Activated CD8-positive, alpha-beta memory T cell treated with anti-CD3 and anti-CD28 coated beads for 36 hours (primary cell): ENCODE results near the gene EPS8L2. TPM values are rescaled to one million over a fixed set of nuclear protein-coding genes. Genes with fewer than 3 reads are reported as not detected.

Experiments
- CTCF ChIA-PET: fragments of 350-600 bp; sonication (Branson Sonifier 250); formaldehyde crosslinking; loops from one replicate; lab custom pipeline; 2021; ENCODE audit warnings: antibody characterized with exemption; lab: Charles Lee
- POLR2A ChIA-PET: fragments of 350-600 bp; sonication (Branson Sonifier 250); formaldehyde crosslinking; loops from one replicate; lab custom pipeline; 2021; ENCODE audit warnings: antibody characterized with exemption; lab: Charles Lee
- total RNA-seq, 2 experiments: library from RNA; stranded (reverse); gene quantifications; one replicate each; pipeline ENCODE4 v1.2.3, GENCODE V29; 2021

EPS8L2 gene
- total RNA-seq, 2 experiments from 2014 or later = 12.6 to 14.3 TPM

DNA sequence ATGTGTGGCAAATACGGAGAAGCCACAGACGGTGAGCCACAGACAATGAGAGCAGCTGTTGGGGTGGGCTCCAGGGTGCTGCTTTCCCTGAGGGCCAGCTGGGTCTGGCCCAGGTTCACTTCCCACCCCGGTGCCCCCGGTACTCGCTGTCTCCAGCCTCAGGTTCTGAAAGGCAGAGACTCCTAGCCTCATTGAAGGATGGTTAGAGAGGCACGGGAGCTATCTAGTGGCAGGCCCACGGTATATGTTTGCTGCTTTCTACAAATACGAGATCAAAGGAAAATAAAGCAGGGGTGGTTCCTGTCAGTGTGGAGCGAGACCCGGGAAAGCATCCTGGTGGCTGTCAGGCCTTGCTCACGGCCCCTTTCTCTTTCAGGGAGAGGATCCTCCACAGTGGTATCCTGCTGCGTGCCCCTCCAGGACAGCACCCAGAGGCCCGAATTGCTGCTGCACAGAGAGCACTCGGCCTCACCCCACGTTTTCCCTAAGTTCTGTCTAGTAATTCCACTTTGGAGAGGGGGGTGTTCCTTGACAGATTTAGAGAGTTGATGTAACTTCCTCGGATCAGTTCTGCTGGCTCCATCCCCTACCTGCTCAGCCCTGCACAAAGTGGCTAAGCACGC lies 7.4 kb upstream of the EPS8L2 start:
- CTCF ChIA-PET = interaction anchor here (5.5 kb wide), 1 partner anchor 26 kb away, joined by 56 read pairs; no protein-coding TSS in a partner anchor
- POLR2A ChIA-PET = no interaction called here

DNA sequence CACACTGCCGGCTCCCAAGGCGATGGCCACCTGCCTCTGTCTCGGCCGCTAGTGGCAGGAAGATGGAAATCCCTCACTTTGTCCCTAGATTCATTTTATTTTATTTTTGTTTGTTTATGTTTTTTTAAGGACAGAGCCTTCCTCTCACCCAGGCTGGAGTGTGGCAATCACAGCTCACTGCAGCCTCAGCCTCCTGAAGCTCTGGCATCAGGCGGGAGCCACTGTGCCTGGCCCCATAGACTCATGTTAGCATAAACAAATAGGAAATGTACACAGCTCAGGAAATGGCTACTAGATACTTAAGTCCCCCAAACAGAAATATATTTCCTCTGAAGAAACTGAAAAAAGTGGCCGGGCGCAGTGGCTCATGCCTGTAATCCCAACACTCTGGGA lies 6.9 kb upstream of the EPS8L2 start:
- CTCF ChIA-PET = interaction anchor here (1.3 kb wide), 1 partner anchor 39 kb away, joined by 5 read pairs; no protein-coding TSS in a partner anchor
- POLR2A ChIA-PET = interaction anchor here (0.5 kb wide), 1 partner anchor 85 kb away, joined by 3 read pairs; no protein-coding TSS in a partner anchor

DNA sequence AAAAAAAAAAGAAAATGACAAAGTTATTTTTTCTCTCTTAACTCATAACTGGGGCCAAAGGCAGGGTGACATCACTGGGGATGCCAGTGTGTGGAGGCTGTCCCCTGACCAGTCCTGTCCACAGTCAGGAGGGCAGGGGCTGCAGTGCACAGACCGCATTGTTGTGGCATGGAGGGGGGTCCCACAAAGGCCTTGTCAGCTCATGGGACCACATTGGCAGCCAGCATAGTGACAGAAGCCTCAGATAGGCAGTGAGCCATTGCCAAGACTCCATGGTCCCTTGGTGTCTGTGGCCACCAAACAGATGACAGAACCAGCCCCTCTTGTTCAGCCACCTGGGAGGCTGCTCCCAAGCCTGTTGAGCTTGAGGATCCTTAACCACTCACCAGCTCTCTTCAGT lies 6.3 kb upstream of the EPS8L2 start:
- ChIA-PET CTCF (interaction anchor here (1.3 kb wide), 1 partner anchor 38 kb away, joined by 5 read pairs; no protein-coding TSS in a partner anchor), POLR2A (interaction anchor here (0.5 kb wide), 1 partner anchor 84 kb away, joined by 3 read pairs; no protein-coding TSS in a partner anchor)

DNA sequence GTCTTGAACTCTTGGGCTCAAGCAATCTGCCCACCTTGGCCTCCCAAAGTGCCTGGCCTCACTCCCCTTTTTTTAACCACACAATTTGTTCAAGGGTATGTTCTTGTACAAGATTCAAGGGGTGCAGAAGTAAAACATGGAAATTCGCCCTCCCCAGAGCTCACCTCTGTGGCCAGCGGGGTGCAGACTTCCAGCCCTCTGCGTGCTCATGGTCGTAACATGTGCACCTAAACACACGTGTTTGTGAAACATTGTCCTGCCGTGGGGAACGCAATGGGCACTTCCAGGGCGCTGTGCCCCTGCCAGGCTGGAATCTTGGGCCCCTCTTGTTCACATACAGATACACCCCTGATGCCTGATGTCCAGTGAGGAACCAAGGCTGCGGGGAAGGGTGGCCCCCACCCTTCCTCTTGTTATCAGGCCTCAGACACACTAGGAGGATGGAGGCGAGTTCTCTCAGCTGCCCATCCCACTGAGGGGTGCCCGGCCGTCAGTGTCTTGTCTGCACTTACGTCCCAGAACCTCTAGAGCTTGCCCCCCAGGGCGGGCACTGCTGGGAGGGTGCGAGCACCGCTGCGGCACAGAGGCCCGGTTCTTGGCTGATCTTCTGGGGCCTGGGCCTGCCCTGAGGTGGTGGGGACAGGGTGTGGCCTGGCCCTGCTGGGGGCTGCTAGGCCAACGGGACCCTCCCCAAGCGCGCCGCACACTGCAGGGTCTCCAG lies 4.1 kb upstream of the EPS8L2 start:
- ChIA-PET POLR2A (no interaction called here), CTCF (interaction anchor here (1.4 kb wide), 1 partner anchor 22 kb away, joined by 4 read pairs; no protein-coding TSS in a partner anchor)

DNA sequence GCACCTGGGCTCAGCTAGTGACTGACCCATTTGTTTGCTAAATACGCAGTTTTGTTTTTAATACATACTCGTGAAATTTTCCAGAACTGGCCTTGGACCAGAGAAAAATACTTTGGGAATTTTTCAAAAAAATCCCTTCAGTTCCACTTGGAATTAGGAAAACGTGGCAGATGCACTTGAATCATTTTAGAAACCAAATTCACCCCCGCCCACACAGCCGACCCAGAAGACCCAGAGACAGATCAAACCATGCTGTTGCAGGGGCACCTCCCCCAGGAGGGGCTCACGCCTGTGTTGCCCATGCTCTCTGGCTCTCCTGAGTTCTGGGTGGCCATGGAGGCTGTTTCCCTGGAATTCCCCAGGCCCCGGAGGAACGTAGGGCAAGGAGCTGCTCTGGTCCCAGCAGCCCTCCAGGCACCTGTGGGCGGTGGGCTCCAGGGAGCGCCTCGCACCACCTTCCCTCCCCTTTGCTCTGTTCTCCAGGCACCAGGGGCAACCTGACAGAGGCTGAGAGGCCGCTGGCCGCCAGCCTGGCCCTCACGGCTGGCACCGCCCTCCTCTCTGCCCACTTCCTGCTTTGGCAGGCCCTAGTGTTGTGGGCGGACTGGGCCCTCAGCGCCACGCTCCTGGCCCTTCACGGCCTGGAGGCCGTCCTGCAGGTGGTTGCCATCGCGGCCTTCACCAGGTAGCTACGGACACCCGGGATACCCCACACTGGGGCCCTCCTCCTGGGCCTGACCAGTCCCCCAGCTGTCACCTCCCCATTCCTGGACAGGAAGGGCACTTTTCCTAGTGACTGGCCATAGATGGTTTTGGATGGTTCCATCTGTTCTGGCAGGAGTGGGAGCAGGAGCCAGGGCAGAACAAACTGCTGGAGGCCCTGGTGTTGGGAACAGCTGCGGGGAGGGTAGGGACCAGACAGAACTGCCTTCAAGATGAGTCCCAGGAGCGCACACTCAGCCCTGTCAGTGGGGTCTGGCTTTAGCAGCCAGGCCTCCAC lies 3.3 kb upstream of the EPS8L2 start:
- POLR2A ChIA-PET = no interaction called here
- CTCF ChIA-PET = interaction anchor here (1.4 kb wide), 1 partner anchor 22 kb away, joined by 4 read pairs; no protein-coding TSS in a partner anchor

DNA sequence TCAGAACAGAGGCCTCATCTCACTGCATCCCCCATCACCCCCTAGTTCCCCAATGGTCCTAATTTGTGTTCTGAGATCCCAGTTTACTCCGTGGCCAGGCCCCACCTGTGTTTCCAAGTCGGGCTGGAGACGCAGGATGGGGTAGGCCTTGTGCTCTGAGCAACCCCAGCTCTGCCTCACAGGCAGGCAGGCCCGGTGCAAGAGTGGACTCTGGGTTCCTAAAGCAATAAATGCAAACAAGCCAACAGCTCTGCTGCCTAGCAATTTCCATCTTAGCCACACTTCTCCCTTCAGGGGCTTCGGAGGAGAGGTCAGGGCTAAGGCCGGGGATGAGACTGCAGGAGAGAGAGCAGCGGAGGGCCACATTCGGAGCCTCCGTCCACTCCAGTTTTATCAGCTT lies 2.5 kb upstream of the EPS8L2 start:
- ChIA-PET POLR2A (no interaction called here), CTCF (interaction anchor here (1.7 kb wide), 1 partner anchor 17 kb away, joined by 4 read pairs; no protein-coding TSS in a partner anchor)

DNA sequence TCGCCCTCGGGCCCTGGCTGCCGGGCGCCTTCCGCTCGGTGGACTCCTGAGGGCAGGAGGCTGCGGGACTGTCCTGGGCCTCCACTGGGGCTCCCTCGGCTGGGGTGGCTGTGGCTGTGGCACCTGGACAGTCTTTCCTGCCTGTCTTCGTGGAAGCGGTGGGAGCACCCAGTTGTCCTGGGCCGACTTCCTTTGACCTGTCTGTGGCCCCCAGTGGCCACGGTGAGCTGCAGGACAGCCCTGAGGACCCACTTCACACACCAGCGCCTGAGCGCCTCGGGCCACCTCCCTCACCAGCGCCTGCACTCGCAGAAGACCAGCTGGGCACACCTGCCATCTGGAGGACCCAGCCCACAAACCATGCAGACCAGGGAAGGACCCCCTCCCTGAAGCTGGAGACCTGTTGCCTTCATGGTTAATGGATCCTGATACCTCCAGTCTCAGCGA lies 1.8 kb upstream of the EPS8L2 start:
- ChIA-PET POLR2A (interaction anchor here (0.9 kb wide), 1 partner anchor 9 kb away, joined by 7 read pairs; the partner anchor contains the start of gene TMEM80), CTCF (interaction anchor here (1.0 to 1.7 kb wide), 2 partner anchors 9 to 16 kb away, joined by 3 to 4 read pairs; partner anchors contain the start of gene TMEM80)

DNA sequence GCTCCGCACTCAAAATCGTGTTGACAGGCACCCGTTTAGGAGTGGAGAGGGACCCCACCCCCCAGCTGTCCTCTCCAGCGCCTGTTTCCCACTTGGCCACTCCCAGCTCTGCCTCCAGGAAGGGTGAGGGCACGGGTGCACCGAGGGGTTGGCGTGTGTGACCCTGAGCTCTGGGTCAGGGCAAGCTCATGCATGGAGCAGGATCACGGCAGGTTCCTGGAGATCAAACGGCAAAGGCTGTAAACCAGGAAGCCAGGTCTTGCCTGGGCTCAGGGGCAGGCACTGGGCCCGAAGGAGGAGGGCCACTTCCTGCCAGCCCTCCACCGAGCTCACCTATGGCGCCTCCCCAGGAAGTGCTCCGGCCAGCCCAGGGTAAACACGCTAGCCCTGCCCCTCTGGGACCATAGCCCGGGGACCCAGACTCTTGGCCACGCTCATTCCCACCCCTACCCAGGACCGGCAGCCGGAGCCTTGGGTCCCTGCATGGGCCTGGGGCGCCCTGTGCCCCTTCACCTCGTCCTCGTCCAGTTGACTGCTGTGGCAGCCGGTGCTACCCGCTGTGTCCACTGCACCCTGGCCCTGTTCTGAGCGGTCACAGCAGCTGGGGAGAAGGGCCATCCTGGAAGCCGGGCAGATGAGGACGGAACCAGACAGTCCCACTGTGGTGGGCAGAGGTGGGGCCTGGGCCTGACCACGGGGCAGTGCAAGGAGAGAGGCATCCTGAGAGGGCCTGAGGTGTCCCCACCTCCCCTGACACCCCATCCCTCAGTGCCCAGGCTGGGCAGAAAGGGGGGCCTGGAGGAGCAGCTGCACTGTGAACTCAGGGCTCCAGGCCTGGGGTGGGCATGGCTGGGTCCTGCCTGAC lies 1.0 kb upstream of the EPS8L2 start:
- POLR2A ChIA-PET = interaction anchor here (0.5 to 0.9 kb wide), 2 partner anchors 9 to 128 kb away, joined by 7 to 9 read pairs; partner anchors contain the start of gene TMEM80
- CTCF ChIA-PET = interaction anchor here (1.0 to 1.7 kb wide), 2 partner anchors 9 to 15 kb away, joined by 3 to 4 read pairs; partner anchors contain the start of gene TMEM80

DNA sequence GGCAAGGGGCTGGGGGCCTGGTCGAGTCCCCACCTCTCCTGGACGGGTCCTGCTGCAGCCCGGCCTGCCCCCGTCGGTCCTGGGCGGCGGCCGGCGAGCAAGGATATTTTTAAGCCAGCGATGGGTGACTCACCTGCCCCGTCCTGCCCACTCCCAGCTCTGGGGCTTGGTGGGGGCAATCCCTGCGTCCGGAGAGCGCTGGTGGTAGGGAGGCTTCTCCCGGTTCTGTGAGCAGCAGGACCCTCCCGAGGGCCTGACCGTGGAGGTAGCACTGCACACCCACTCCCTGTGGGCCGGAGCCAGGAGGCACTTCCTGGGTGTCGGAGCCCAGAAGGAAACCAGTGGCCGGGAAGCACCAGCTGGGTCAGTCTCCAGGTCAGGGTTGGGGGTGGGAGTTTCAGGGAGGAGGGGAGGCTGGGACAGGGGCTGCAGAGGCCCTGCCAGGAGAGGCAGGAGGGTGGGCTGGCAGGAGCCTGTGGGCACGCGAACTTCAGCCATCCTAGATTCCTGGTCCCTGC lies 467 bp downstream of the EPS8L2 start:
- POLR2A ChIA-PET = interaction anchor here (1.6 kb wide), 1 partner anchor 20 kb away, joined by 4 read pairs; no protein-coding TSS in a partner anchor
- CTCF ChIA-PET = interaction anchor here (1.1 to 1.5 kb wide), 2 partner anchors 9 to 17 kb away, joined by 3 to 7 read pairs; no protein-coding TSS in a partner anchor

DNA sequence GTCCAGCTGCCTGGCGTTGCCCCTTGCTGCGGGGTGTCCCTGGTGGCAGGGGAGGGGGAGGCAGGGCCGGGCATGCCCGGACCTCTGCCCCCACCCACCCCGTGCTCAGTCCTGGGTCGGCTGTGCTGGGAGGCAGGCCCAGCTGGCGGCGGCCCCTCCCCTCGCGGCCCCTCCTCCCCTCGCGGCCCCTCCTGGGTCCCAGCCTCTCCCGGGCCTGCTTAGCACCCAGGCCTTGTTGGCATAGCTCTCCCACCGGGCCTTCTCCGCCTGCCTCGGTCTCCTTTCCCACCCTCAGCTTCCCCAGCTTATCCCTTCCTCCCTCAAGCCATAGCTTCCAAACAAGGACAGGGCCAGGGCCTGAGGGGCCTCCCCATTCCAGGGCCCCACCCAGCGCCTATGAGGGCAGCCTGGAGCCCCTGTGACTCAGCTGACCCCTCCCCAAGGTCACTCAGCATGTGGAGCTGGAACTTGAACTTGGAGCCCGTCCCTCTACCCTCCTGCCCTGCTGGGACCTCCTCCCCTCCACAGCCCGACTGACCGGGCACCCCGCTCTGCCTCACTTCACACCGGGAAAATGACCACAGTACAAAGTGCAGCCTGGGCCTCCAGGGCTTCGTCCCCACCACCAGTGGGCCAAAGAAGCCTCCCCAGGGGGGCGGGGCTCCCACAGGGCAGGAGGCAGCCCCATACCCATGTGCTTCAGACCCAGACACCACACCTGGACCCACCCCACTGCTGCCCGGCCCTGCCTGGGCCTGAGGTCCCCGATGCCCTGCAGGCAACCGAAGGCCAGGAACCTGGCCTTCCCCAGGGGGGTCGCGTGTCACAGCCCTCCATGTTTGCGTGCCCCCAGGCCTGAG lies 1.2 kb downstream of the EPS8L2 start:
- POLR2A ChIA-PET = interaction anchor here (1.6 kb wide), 1 partner anchor 19 kb away, joined by 4 read pairs; no protein-coding TSS in a partner anchor
- CTCF ChIA-PET = interaction anchor here (1.1 to 1.5 kb wide), 2 partner anchors 10 to 16 kb away, joined by 3 to 7 read pairs; no protein-coding TSS in a partner anchor

DNA sequence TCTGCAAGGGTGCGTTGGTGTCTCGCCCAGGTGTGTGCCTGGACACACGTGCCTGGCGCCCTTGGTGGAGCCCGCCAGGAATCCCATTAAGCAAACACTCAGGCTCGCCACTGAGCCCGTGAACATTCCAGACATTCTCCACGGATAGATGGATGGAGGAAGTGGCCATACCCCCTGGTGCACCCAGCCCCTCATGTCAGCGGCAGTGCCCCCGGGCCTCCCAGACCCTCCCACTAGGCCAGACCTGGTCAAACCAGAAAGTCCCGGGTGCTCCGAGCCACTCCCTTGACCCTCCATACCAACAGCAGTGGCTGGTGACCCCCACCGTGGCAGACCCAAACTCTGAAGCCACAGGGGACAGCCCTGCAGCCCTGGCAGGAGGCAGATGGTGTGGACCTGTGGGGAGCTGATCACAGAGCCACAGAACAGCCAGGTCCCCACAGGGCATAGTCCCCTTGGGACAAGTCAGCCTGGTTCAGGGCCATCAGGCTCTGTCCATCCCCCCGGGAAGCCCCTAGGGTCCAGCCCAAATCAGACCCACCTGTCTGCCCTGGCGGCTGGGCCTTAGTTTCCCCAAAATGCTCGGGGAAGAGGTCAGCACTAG lies 1.9 kb downstream of the EPS8L2 start:
- CTCF ChIA-PET = interaction anchor here (1.5 kb wide), 1 partner anchor 11 kb away, joined by 7 read pairs; no protein-coding TSS in a partner anchor
- POLR2A ChIA-PET = no interaction called here

DNA sequence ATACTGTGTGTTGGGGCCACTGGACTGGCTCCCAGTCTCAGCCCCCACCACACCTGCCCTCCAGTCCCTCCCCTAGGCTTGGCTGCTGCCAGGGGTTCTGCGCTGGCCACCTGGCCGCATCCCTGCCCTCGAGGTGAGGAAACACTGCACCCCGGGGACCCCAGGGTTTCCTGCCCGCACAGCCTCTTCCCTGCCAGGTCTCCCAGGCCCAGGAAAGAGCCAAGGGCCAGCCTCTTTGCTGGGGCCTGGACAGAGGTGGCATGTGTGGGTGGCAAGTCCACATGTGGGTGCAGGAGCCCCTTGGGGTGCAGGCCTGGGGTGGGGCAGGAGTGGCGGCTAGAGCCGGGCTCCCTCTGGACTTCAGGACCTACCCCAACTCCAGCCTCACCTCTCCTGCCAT lies 2.5 kb downstream of the EPS8L2 start:
- ChIA-PET POLR2A (no interaction called here), CTCF (no interaction called here)

DNA sequence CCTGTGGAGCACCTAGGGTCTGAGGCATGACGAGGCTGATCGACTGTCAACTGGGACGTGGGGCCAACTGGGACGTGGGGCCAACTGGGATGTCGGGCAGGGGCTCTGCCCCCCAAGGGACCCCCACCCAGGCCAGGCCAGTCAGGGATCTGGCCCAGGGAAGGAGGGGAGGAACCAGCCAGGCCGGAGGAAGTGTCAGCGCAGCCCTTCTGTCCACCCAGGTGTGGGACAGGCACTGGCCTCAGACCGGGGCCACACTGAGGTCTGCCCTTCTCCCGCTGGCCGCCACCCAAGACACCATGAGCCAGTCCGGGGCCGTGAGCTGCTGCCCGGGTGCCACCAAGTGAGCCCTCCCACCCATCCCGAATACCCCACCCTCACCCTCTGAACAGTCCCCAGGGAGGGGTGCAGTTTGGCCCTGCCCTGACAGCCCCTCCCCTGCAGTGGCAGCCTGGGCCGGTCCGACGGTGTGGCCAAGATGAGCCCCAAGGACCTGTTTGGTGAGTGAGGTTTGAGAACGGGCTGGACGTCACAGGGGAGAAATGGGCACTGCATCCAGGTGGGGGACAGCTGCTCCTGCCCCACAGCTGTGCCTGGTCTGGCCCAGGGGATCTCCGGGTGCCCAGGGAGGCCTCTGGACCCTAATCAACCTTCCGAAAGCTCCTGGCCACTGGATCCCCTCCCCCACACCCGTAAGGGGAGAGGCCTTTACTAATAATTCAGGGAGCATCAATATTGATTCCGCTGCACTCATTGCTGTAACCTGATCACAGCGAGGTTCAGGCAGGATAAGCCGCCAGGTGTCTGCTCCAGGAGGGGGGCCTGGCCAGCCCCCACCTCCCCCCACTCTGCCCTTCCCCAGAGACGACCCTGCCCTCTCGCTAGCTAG lies 3.3 kb downstream of the EPS8L2 start:
- CTCF ChIA-PET = interaction anchor here (1.3 kb wide), 1 partner anchor 14 kb away, joined by 5 read pairs; no protein-coding TSS in a partner anchor
- POLR2A ChIA-PET = no interaction called here

DNA sequence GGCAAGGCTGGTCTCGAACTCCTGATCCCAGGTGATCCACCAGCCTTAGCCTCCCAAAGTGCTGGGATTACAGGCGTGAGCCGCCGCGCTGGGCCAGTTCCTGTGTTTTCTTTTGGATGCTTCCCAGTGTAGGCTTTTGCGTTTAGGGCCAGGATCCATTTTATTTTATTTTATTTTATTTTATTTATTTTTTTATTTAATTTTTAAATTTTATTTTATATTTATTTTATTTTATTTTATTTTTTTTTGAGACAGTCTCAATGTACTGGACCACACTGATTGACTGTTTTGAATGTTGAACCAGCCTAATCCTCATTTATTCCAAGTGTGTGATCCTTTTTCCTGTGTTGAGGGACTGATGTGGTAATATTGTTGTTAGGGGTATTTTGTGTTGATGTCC lies 8.4 kb downstream of the EPS8L2 start:
- ChIA-PET POLR2A (interaction anchor here (0.5 kb wide), 1 partner anchor 402 kb away, joined by 3 read pairs; no protein-coding TSS in a partner anchor), CTCF (no interaction called here)
